GM20431 (cell line): Measurements from ENCODE around the gene BCL2L1.
"Not testable (repeated sequence)": the region's sequence is repeated elsewhere in the genome, so short reads cannot be mapped to it uniquely, and the experiment has no call there.

Experiments
- in situ Hi-C: fragments of 300-500 bp; cut with MseI, MboI; formaldehyde crosslinking; loops from one replicate; pipeline ENCODE4 v1.15.0; 2020; ENCODE audit warnings: low sequenced_read_pairs; ENCODE audit not compliant: unreplicated experiment

BCL2L1 gene

DNA sequence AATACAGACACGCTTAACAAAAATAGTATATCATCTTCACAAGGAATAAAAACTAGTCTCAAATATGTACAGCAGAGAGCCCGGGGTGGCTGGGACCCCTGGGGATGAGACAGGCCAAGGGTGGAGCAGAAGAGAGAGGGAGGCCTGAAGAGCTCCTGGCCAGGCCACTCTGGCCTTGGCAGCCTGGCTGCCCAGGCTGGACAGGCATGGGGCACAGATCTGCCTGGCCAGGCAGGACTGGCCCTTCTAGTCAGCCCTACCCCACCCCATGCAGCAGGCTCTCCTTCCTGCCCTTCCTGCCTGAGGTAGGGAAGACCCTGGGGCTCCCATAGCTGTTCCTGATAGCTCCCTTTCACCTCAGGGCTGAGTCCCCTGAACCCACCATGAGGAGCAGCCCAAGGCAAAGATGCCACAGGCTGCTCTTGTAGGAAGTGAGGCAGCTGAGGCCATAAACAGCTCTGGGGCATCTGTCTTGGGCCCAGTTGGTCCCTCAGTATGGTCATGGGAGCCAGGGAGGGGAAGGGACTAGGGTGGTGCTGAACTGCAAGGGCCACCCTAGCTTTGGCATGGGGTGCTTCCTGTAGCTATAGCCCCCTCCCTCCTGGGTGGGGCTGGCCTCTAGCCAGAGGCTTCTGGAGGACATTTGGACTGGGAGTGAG lies 57.8 kb downstream of the BCL2L1 start:
- in situ Hi-C loops: no loop called here

DNA sequence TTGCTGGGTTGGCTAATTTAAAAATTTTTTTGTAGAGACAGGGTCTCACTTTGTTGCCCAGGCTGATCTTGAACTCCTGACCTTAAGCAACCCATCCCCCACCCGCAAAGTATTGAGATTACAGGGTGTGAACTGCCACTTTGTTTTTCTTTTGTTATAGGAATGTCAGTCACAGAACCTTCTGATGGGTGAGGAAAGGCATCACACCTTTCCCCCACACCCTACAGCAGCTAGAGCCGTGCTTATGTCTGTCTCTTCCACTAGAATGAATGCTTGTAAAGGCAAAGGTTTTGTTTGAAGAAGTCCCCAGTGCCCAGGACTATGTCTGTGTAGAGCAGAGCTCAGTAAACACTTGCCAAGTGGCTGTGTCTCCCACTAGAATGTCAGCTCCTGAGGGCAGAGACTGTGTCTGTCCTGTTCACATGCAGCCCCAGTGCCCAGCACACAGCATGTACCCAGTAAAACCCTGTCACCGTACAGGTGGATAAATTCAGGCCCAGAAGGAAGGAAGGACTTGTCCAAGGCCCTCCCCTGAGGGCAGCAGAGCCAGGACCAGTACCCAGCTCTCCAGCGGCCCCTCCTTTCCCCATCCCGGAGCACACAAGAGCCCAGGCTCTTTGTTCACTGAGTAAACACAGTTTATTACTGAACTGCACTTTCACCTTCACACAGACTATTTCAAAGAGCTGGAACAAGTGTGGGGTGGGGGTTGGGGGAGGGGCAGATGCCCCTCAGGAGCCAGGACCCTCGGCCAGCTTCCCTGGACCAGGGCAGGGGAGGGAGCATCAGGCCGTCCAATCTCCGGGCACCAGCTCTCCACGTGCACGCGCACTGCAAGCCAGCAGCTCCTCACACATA lies 58.6 kb downstream of the BCL2L1 start:
- in situ Hi-C loops: no loop called here

DNA sequence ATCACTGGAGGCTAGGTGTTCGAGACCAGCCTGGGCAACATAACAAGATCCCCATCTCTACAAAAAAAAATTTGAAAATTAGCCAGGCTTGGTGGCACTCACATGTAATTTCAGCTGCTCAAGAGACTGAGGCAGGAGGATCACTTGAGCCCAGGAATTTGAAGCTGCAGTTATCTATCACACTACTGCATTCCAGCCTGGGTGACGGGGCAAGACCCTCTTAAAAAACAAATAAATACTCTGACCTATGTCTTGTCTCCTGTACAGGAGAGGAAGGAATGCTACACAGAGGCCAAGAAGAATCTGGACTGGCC lies 59.2 kb downstream of the BCL2L1 start:
- in situ Hi-C loops: no loop called here

DNA sequence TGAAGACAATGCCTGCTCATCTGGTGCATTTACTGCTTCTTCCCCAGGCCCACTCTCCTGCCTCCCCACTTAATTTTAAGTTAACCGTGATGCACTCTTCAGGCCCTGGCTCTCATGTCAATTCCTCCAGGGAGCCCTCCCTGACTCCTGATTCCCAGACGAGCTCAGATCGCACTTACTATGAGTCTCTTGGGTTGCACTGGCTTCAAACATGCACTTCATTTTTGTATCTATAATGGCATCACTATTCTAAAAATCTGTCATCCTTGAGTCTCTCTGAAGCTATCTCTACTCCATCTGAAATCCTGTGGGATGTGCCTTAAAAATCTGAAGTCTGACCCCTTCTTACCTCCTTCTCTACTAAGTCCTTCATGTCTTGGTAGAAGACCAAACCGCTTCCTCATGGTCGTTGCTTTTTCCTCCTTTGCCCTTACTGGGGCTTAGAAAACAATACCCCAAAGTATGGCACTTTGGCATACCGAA lies 60.3 kb downstream of the BCL2L1 start:
- in situ Hi-C loops: no loop called here

DNA sequence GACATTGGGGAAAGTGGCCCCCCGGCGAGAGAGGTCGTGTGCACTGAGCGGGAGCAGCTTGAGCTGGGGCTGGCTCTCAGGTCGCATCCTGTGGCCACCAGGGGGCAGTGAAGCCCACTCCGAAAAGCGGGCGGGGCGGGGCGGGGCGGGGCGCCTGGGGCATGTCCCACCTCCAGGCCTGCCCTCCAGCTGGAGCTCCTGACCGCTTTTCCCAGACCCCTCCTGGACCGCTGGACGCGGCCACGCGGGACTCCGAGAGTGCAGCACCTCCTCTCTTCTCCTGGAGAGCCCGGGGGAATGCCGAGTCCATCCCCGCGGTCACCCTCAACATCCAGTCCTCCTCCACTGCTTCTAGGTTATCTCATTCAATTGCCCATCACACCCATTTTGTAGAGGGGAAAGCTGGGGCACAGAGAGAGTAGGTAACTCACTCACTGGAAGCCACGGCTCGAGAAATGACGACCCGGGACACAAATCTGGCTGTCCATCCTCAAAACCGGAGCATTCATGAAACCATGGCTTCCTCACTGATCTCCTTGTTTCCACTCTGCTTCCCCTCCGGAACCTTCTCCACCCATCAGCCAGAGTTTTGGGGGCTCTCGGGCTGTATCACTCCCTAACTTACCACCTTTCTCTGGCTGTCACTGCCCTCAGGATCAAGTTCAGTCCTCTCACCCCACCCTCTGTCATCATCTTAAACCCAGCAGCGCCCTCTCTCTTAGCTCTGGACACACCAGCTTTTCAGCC lies 60.9 kb downstream of the BCL2L1 start:
- in situ Hi-C loops: no loop called here

DNA sequence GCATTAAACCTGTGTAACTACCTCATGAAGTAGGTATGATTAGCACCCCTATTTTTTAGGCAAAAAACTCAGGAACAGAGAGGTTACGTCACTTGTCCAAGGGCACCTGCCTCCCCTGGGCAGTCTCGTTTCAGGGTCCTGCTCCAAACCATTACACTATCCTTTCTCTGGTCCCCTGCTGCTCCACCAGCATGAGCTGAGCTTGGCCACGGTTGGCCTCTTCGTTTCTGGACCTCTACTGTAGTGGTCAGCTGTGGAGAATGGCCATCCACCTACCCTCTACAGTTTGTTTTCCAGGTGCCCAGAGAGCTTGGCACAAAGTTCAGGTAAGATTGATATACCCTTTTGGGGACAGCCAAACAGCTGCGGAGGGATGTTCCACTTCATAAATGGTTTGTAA lies 68.1 kb downstream of the BCL2L1 start:
- in situ Hi-C loops: loop anchor here (10.0 kb wide), 1 partner anchor 70 kb away; the partner anchor contains the start of gene BCL2L1

DNA sequence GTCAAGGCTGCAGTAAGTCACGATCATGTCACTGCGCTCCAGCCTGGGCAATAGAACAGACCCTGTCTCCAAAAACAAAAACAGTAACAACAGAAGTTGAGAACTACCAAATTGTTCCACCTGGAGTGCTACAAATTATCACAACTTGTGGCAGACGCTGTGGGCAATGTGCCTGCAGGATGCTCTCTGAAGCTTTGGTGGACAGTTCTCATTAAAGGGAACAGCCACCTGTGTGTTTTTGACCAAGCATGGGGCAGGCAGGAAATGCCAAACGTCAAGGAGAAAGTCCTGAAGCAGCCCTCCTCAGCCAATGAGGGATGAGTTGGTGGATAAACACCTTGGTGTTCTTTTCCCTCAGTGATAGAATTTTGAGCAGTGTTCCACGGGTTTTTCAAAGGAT lies 69.1 kb downstream of the BCL2L1 start:
- in situ Hi-C loops: loop anchor here (10.0 kb wide), 1 partner anchor 71 kb away; the partner anchor contains the start of gene BCL2L1

DNA sequence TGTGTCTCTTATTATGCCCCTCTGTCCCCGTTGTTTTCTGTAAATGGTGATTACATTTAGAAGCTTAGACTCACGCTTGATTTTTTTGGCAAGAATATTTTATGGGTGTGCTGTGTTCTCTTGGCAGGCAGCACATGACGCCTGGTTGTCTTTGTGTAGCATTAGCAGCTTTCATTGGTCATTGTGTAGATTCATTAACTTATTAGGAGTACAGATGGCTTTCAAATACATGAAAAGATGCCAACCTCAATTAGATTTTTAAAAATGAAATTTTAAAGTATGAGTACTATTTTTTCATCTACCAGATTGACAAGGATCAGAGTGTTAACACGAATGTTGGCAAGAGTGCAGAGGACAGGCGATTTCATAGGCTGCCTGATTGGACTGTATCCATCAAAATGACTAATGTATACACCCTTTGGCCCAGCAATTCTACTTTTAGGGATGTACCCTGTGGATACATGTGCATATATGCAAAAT lies 69.7 kb downstream of the BCL2L1 start:
- in situ Hi-C loops: loop anchor here (10.0 kb wide), 1 partner anchor 72 kb away; the partner anchor contains the start of gene BCL2L1

DNA sequence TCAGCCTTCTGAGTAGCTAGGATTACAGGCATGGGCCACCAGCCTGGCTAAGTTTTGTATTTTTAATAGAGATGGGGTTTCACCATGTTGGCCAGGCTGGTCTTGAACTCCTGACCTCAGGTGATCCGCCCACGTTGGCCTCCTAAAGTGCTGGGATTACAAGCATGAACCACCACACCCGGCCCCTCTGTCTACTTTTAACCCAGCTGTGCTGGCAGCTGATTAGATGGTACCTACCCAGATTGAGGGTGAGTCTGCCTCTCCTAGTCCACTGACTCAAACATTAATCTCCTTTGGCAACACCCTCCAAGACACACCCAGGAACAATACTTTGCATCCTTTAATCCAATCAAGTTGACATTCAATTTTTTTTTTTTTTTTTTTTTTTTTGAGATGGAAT lies 74.6 kb downstream of the BCL2L1 start:
- in situ Hi-C loops: not testable (repeated sequence)

DNA sequence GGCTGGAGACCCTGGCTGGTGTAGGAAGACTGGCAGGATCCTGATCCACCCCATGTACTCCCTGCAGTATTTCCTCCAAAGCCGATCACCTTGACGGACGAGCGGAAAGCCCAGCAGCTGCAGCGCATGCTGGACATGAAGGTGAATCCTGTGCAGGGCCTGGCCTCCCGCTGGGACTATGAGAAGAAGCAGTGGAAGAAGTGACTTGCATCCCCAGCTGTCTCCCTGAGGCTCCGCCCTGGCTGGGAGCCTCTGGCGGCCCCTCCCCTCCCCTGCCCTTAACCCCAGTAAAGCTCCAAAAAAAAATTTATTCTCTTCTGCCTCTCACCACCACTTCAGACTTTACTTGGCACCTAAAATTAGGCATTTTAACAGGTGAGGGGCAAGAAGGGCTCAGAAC lies 78.0 kb downstream of the BCL2L1 start:
- in situ Hi-C loops: no loop called here

DNA sequence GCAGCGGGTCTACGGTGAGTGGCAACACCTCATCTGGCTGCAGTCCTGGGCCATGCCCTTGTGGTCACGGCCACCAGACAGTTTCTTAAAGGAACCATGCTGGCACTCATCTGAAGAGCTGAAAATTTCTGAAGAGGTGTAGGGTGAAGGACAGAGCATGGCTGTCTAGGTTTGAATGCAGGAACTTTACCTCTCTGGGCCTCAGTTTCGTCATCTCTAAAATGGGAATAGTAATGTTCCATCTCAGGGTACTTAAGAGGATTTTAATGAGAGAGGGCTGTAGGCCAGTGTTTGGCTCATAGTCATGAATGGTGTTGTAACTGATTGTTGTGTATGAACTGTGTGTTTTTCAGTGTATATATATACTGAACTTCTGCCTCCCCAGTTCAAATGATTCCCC lies 79.1 kb downstream of the BCL2L1 start:
- in situ Hi-C loops: no loop called here

DNA sequence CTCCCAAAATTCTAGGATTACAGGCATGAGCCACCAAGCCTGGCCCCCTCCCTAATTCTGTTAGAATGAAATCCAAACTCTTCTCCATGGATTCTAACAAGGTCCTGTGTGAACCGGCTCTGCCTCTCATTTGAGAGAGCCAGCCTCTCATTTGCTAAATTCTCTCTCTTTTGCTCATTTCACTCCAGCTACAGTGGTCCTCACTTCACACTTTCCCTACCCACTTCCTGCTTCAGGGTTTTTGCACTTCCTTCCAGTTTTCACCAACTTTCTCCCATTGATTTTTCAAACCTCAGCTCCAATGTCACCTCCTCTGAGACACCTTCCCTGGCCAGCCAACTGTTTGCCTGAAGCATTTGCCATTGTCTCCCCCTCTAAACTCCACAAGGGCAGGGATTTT lies 79.8 kb downstream of the BCL2L1 start:
- in situ Hi-C loops: no loop called here

DNA sequence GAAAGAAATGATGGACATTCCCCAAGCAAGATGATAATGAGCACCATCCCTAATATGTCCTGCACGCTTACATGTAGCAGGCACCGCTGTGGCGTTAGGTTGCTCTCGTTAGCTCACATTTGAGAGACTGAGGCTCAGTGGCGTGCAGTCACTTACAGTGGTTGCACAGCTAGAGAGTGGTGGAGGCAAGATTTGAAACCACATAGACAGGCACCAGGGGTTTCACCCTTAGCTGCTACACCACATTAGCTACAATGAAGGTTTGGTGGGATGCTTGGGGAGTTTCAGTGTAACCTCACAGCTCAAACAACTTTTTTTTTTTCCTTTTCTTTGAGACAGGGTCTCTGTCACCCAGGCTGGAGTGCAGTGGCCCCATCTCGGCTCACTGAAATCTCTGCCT lies 81.3 kb downstream of the BCL2L1 start:
- in situ Hi-C loops: no loop called here

DNA sequence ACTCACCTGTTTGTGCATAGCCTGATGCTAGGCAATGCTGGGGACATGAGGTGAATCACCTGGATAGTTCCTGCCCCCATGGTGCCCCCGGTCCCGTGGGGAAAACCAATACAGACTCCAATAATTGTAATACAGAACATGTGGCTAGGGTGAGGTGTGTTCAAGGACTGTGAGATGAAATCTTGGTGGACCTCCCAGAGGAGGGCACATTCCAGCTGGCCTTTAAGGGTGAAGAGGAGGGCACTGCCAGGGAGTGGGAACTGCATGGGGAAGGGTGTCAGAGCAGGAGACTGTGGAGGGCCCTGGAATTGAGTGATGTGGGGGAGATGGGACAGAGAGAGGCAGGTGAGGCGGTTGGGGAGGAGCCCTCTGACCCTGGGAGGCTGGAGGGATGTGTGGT lies 82.4 kb downstream of the BCL2L1 start:
- in situ Hi-C loops: no loop called here

DNA sequence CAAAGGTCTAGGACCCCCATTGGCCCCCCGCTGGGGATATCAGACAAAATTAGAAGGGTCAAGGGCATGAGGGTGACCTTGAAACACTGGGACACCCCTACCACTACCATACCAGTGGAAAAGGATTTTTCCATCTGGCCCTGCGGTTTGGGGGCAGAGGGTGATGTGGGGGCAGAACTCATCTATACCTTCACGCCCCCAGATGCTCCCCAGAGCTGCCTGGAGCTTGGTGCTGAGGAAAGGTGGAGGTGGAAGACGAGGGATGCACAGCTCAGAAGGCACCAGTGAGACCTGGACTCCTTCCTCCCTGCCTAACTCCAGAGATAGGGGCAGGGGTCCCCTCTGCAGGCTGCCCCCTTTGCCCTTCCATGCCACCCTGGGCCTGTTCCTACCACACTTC lies 83.9 kb downstream of the BCL2L1 start:
- in situ Hi-C loops: no loop called here

DNA sequence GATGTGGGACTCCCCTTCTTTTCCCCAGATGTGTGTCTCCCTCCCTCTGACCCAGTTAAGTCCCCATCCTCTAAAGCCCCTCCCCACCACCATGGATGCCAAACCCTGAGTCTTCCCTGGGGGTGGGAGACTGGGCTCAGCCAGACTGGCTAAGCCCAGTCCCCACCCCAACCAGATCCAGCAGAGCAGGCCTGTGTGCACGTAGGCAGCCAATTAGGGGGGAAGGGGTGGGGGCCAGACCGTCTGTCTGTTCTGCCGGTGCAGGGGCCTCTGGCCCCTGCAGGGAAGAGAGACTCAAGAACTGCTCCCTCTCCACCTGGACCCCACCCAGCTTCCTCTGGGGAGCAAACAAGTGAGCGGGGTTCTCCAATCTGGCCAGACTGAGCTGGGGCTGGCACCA lies 84.4 kb downstream of the BCL2L1 start:
- in situ Hi-C loops: no loop called here

DNA sequence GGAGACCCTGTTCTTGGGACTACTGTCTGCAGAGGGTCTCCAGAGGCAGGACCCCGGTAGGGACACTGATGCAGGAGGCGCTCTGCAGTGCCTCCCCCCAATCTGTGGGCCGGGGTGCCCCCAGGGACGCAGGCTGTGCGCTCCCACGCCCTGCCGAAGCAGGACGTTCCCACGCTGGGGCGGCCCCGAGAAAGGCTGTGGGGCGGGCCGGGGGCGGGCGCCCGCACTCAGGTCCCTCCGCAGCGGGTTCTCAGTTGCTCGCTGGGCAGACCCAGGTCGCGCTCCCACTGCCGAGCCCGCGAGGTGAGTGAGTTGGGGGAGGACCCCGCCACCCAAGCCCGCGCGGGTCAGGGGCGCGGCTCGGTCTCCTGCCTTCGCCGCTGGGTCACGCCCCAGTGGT lies 85.0 kb downstream of the BCL2L1 start, which contains the start of gene COX4I2:
Gene COX4I2 (plus strand): TSS at position 253 of the 400 bp plus-strand sequence. CDS start 1,106 bp downstream, outside the sequence.
- in situ Hi-C loops: no loop called here

DNA sequence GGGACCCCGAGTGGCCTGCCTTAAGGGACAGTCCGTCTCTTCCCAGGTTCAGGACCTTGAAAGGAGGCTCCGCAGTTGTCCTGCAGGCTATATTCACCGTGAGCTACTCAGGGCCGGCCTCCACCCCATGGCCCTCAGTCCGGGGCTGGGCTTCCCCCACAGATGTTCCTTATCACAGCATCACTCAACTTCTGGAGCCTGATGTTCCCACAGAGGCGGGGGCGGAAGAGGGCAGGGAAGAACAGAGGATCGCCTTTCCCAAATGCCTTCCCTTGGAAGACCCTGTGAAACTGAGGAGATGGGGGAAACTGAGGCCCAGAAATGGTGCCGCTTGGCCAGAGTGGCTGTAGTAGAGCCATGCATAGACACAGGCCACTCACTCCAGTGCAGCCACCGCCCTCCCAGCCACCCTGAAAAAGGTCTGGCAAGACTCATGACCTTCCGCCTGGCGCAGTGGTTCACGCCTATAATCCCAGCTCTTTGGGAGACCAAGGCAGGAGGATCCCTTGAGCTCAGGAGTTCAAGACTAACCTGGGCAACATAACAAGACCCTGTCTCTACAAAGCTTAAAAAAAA lies 89.2 kb downstream of the BCL2L1 start:
- in situ Hi-C loops: no loop called here

DNA sequence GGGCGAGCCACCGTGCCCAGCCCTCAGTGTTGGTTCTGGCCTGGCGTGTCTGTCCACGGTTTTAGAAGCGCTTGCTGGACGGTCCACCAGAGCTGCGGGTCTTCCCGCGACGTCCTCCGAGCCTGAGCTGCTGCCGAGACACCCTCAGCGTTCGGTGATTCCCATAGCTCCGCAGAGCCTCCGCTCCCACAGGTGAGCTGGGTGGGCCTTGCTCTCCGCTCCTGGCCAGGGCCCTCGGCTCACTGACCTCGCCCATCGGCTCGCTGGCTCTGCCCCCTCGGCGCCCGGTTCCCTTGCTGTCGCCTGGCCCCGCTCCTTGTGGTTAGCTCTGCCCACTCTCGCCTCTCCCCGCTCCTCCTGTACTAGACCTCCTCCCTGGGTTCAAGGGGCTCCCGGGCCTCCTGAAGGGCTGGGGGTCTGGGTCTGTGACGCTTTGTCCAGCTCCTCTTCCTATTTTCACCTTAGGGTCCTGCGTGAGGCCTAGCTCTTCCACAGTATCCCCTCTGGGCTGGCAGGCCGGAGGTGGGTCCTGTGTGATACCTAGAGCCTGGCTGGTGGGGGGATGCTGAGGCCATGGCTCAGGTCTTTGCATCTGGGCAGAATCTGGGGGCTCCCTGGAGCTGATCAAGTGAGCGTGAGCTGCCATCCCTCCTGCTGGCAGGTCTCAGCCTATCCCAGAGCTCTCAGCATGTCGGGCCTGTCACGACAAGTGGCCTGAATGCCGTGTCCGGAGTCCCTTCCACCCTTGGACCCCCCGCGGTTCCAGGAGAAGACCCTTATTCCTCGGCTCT lies 89.9 kb downstream of the BCL2L1 start:
- in situ Hi-C loops: no loop called here
